Stromal cell of bone marrow (primary cell): ENCODE data around the gene FBXO40.

Source experiments
- DNase-seq: peaks from one replicate; pipeline ENCODE4 v3.0.0-alpha.2; 2012; ENCODE audit warnings: low read depth

FBXO40 gene

DNA sequence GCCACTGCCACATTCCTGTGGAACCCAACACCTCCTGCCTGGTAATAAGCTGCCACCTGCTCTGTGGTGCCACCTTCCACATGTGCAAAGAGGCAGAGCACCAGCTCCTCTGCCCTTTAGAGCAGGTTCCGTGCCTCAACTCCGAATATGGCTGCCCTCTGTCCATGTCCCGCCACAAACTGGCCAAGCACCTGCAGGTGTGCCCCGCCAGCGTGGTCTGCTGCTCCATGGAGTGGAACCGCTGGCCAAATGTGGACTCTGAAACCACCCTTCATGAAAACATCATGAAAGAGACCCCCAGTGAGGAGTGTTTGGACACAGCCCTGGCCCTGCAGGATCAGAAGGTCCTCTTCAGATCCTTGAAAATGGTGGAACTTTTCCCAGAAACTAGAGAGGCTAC lies 28.3 kb downstream of the FBXO40 start:
- DNase-seq = no peak

- no peak for DNase-seq
Observed at GRCh38 chr3:121624147-121624899, 31.1 kb downstream of the FBXO40 start.

GRCh38 chr3:121626495-121626894 lies 33.3 kb downstream of the FBXO40 start:
- no peak for DNase-seq

DNA sequence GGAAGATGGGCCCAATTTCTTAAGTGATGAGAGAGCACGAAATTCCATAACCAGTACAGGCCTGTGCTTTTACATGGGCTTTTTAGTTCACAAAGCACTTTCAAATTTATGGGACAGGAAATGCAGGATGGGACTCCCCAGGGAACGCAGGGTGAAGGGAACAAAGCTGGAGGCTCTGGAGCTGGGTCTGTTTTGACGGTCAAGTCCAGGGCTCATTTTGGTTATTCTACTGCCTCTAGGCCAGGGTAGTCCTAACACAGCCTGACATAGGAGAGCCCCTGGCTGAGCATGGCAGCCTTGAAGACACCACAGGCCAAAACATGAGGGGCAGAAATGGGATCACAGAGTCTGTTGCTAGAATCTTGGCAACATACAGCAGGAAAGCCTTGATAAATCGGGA lies 34.0 kb downstream of the FBXO40 start:
- DNase-seq = no peak

- DNase-seq = no peak
Observed at GRCh38 chr3:121627622-121628021, 34.4 kb downstream of the FBXO40 start.

- DNase-seq = no peak
Observed at GRCh38 chr3:121629601-121630000, 36.4 kb downstream of the FBXO40 start.

DNA sequence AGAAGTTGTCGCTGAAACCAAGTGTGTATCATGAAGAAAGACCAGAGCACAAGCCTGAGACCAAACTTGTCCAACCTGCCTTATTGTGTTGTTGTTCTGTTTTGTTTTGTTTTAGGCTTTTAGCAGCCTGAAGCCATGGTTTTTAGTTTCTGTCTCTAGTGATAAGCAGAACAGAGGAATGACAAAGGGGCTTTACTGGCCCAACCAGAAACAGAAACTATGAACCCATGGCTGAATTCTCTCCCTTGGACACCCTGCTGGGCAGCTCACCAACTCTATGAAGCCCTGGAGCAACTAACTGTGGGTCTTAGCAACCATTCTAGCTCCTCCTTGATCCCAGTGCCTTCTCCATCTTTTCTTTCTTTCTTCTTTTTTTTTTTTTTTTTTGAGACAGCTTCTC lies 37.2 kb downstream of the FBXO40 start:
- DNase-seq = no peak

- no peak for DNase-seq
Observed at GRCh38 chr3:121637922-121638321, 44.7 kb downstream of the FBXO40 start.

- no peak for DNase-seq
Observed at GRCh38 chr3:121641127-121641526, 47.9 kb downstream of the FBXO40 start.

DNA sequence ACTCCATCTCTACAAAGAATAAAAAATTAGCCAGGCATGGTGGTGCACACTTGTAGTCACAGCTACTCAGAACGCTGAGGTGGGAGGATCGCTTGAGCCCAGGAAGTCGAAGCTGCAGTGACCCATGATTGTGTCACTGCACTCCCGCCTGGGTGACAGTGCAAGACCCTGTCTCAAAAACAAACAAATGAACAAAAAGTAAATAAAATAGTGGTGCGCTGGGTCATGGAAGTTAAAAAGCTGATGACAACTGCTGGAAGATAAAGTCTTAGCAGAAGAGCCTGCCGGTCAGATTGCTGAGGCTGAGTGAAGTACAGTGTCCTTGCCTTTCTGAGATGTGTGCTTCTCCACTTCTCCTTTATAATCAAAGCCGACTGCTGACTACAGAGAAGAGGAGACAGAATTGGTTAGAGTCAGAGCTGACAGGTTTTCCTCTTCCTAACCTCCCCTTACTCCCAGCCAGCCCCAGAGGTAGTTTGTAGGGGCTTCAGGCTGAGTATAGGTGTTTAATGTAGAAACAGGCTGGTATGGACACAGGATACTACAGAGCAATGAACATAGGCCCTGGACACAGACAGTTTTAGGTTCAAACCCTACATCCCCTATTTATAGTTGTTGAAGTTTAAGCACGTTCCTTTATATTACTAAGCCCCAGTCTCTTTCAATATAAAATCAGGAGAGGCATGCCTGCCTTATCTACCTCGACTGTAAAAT lies 49.6 kb downstream of the FBXO40 start:
- DNase-seq = no peak

- no peak for DNase-seq
Observed at GRCh38 chr3:121645054-121645453, 51.9 kb downstream of the FBXO40 start.

DNA sequence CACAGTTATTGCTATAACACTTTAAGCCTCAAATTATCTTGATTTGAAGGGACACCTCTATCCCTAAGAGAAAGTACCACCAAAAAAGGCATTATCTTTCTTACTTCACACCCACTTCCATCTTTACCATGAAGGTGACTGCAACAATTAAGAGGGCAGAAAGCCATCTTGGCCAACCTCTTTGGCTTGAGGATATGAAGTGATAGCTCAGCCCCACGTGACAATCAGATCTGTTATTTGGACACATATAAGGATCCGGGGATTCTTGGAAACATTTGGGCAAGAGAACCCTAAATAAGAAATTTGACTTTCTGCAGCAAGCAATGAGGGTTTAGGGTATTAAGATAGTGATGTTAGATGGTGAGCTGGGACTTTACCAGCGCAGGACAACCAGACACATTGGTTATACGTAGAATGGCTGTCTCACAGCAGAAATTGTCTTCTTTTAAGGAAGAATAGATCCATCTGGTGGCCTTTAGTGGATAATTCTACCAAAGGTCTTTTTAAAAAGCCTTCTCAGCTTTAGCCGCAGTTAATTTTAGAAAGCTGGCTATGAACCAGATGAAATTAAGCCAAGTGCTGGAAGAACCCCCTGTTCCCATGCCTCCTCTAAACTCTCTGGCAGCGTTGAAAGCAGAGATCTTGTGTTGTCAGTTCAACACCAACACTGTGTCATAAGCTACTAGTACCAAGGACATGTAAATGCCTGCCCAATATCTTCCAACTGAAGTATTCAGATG lies 55.2 kb downstream of the FBXO40 start:
- no peak for DNase-seq

DNA sequence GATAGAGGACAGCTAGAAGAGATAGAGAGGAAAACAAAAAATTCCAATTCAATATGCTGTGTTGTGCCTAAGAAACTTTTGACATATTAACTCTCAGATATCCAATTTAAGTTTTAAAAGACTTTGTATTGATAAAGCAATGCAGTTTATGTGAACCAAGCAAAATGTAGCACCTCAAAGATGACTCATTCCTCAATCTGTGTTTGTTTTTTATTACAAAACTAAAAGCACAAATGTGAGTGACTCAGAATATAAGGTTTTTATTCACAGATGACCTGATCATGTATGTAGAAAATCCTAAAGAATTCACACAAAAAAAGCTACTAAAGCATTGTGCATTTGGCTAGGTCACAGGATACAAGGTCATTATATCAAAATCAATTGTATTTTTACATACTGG lies 56.5 kb downstream of the FBXO40 start:
- no peak for DNase-seq

GRCh38 chr3:121651684-121652083 lies 58.5 kb downstream of the FBXO40 start:
- DNase-seq = no peak

DNA sequence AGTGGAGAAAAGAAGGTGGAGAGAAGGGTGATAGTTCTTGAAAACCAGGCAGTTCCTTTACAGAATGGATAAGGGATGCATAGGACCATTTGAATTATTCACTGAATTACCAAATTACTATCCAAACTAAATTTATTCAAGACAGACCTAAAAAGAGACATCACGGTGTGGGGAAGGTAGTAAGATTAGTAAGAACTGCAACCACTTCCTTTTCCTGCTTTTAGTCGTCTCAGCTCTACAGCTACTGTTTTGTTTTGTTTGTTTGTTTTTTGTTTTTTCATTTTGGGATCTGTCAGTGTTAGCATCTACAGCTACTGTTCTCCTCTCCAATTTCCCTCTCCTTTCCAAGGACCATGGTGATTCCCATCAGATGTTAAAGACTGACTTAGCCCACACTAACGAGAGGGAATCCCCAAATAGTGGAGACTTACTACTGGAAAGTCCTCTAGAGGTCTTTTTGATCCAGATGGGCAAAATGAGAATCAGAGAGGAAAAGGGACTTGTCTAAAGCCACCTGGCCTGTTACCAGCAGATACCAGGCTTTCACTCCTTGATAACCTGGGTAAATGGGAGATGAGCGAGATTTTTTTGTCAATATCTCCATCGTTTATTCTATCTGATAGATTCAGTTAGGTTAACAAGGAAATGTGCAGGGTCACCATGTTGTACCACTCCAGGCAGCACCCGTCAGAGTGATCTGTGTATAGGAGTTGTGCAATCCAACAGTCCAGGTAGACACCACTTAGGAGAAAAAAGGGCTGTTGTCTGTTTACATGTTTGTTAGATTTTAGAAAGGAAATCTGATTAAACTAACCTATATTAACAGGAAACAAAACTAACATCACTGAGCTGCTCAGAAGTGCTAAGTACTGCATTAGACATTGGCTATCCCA lies 61.6 kb downstream of the FBXO40 start:
- DNase-seq = no peak

GRCh38 chr3:121658716-121659435 lies 65.7 kb downstream of the FBXO40 start:
- DNase-seq = no peak

GRCh38 chr3:121659586-121659985 lies 66.4 kb downstream of the FBXO40 start:
- DNase-seq = no peak

- DNase-seq = no peak
Observed at GRCh38 chr3:121660356-121661171, 67.4 kb downstream of the FBXO40 start, which contains the start of gene HCLS1. Gene HCLS1 (minus strand): TSS chr3:121660903. CDS start chr3:121658347, 2,556 bp downstream.

- DNase-seq = no peak
Observed at GRCh38 chr3:121661376-121661775, 68.2 kb downstream of the FBXO40 start.

DNA sequence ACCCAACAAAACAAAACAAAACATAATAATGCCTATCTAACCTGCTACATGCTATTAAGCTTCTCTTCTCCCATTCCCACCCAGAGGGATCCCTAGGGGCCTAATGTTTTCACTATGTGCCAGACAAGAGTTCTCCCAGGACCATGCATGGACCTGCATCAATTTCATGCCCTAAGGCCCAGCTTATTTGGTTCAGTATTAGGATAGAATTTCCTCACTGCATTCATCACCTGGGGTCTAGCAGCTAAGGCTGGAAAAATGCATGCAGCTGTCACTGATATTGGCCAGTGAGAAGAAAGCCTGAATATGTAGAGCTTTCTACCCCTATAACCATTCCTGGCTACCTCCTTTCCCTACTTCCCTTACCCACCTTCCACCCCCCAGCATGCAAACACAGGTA lies 69.6 kb downstream of the FBXO40 start:
- DNase-seq = no peak
